Suppressor macrophage treated with lipopolysaccharide for 4 hours (primary cell): ENCODE measurements around the gene CEP41.
"Not testable (repeated sequence)": the region's sequence is repeated elsewhere in the genome, so short reads cannot be mapped to it uniquely, and the experiment has no call there.

Source experiments
- DNase-seq: peaks from one replicate; pipeline ENCODE4 v3.0.0-alpha.2; 2020

CEP41 gene

GRCh38 chr7:130385600-130386066 is 55.2 kb downstream of the CEP41 start:
- DNase-seq: no peak

- DNase-seq: no peak
These were observed 55.8 kb downstream of the CEP41 start for GRCh38 chr7:130384841-130385599.

- DNase-seq: peak; percentile 26
These were observed 56.4 kb downstream of the CEP41 start for GRCh38 chr7:130384371-130384801.

GRCh38 chr7:130383187-130383980 is 57.4 kb downstream of the CEP41 start:
- DNase-seq: no peak

GRCh38 chr7:130381468-130382312 is 59.1 kb downstream of the CEP41 start:
- DNase-seq: no peak

GRCh38 chr7:130380861-130381455 is 59.9 kb downstream of the CEP41 start:
- DNase-seq: no peak

- DNase-seq: no peak
These were observed 60.6 kb downstream of the CEP41 start, which contains the start of gene CPA1 for GRCh38 chr7:130379921-130380860. CPA1 (plus strand) TSS chr7:130380494; CDS start chr7:130380521, 27 bp downstream.

- DNase-seq: no peak
These were observed 61.3 kb downstream of the CEP41 start for GRCh38 chr7:130379532-130379920.

GRCh38 chr7:130379019-130379418 is 61.8 kb downstream of the CEP41 start:
- no peak for DNase-seq

- no peak for DNase-seq
These were observed 63.6 kb downstream of the CEP41 start for GRCh38 chr7:130377178-130377577.

GRCh38 chr7:130376461-130376860 is 64.4 kb downstream of the CEP41 start:
- not testable (repeated sequence) for DNase-seq

GRCh38 chr7:130374507-130374906 is 66.3 kb downstream of the CEP41 start:
- no peak for DNase-seq

- no peak for DNase-seq
These were observed 68.2 kb downstream of the CEP41 start for GRCh38 chr7:130372402-130373165.

- no peak for DNase-seq
These were observed 69.8 kb downstream of the CEP41 start for GRCh38 chr7:130371046-130371445.

GRCh38 chr7:130369831-130370550 is 70.8 kb downstream of the CEP41 start:
- no peak for DNase-seq

- DNase-seq: peak; percentile 36
These were observed 71.6 kb downstream of the CEP41 start for GRCh38 chr7:130369110-130369711.

- no peak for DNase-seq
These were observed 72.7 kb downstream of the CEP41 start for GRCh38 chr7:130367836-130368746.

GRCh38 chr7:130367088-130367755 is 73.6 kb downstream of the CEP41 start:
- no peak for DNase-seq
